Activated CD4-positive, alpha-beta memory T cell treated with anti-CD3 and anti-CD28 coated beads for 36 hours (primary cell): ENCODE measurements around the gene ZSWIM1. TPM values are rescaled to one million over a fixed set of nuclear protein-coding genes. Genes with fewer than 3 reads are reported as not detected.

ENCODE experiments used
- CTCF ChIA-PET: fragments of 350-600 bp; sonication (Branson Sonifier 250); formaldehyde crosslinking; loops from one replicate; lab custom pipeline; 2021; ENCODE audit warnings: antibody characterized with exemption, inconsistent platforms; lab: Charles Lee
- POLR2A ChIA-PET: fragments of 350-600 bp; sonication (Branson Sonifier 250); formaldehyde crosslinking; loops from one replicate; lab custom pipeline; 2021; ENCODE audit warnings: antibody characterized with exemption; lab: Charles Lee
- DNase-seq: peaks from one replicate; pipeline ENCODE4 v3.0.0-alpha.2; 2020
- H3K27ac Mint-ChIP-seq: one replicate; pipeline ENCODE4 v1.8.0; 2021; ENCODE audit warnings: mixed read lengths
- H3K27me3 Mint-ChIP-seq: one replicate; pipeline ENCODE4 v1.8.0; 2021; ENCODE audit warnings: mixed read lengths
- H3K36me3 Mint-ChIP-seq: one replicate; pipeline ENCODE4 v1.8.0; 2021; ENCODE audit warnings: mixed read lengths
- H3K4me1 Mint-ChIP-seq: one replicate; pipeline ENCODE4 v1.8.0; 2021; ENCODE audit warnings: low read depth, mixed read lengths
- H3K4me3 Mint-ChIP-seq: one replicate; pipeline ENCODE4 v1.8.0; 2021; ENCODE audit warnings: mild to moderate bottlenecking, mixed read lengths
- H3K9me3 Mint-ChIP-seq: one replicate; pipeline ENCODE4 v1.8.0; 2021; ENCODE audit warnings: mixed read lengths
- intact Hi-C: fragments of 100-400 bp; cut with micrococcal nuclease; formaldehyde crosslinking; loops from one replicate; pipeline ENCODE4 v1.15.1; 2023
- total RNA-seq, 2 experiments: library from RNA; stranded (reverse); gene quantifications; one replicate each; pipeline ENCODE4 v1.2.3, GENCODE V29; 2021

The ZSWIM1 gene
- total RNA-seq, 2 experiments from 2014 or later: 7.7 to 8.1 TPM

- H3K4me3 Mint-ChIP-seq: peak within 1 kb of the TSS; percentile 85
- DNase-seq: peak; percentile 92
- H3K27ac Mint-ChIP-seq: peak within 1 kb of the TSS; percentile 81
- intact Hi-C loops: loop anchor here (1.0 to 2.0 kb wide), 4 partner anchors 10 to 82 kb away; partner anchors contain the start of genes ACOT8, PCIF1, ZNF335 and ZSWIM1
- H3K9me3 Mint-ChIP-seq: no peaks in the 10 kb centered on the region
- ChIA-PET POLR2A (interaction anchor here (0.9 to 4.5 kb wide), 8 partner anchors 9 to 78 kb away, joined by 3 to 23 read pairs (median 5); partner anchors contain the start of genes ACOT8, PCIF1, UBE2C and ZSWIM1), CTCF (interaction anchor here (1.0 to 1.9 kb wide), 7 partner anchors 9 to 92 kb away, joined by 3 to 13 read pairs (median 4); partner anchors contain the start of genes ZNF335 and ZSWIM1)
- peaks cover 32% of the 10 kb centered on the region for H3K4me1 Mint-ChIP-seq
- no peaks in the 10 kb centered on the region for H3K27me3 Mint-ChIP-seq
- peaks cover 6% of the 10 kb centered on the region for H3K36me3 Mint-ChIP-seq
Measured at GRCh38 chr20:45890985-45891983, 10.3 kb downstream of the ZSWIM1 start, which contains the start of the genes CTSA and NEURL2. Gene CTSA (plus strand): TSS chr20:45891335. CDS start chr20:45891569, 234 bp downstream. Gene NEURL2 (minus strand): TSS chr20:45891208. CDS start chr20:45890991, 217 bp downstream.

DNA sequence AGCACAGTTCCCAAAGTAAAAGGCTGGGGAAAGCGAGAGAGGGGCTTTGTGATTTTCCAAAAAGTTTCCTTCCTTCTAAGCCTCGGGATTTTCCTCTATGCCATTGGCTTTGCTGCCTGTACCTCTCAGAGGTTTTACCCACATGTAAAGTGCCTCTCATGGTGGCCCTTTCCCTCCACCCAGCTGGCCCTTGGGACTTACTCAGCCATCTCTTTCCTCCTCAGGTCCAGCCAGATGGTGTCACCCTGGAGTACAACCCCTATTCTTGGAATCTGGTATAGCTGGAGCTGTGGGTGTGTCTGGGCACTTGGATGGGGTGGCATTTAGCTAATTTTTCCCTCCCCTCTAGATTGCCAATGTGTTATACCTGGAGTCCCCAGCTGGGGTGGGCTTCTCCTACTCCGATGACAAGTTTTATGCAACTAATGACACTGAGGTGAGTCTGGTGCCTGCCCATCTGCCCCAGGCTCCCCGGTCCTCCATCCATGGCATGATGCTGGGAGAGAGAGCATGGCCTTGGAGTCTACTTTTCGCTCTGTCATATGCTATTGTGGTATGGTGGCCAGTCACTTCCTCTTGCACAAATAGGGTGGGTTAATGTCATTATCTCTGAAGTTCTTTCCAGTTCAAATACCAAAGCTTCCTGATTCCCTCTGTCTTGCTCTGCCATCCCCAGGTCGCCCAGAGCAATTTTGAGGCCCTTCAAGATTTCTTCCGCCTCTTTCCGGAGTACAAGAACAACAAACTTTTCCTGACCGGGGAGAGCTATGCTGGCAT lies 11.2 kb downstream of the ZSWIM1 start:
- intact Hi-C loops: loop anchor here (2.0 kb wide), 1 partner anchor 19 kb away; no protein-coding TSS in a partner anchor
- ChIA-PET POLR2A (interaction anchor here (1.8 to 4.5 kb wide), 3 partner anchors 35 to 79 kb away, joined by 4 to 23 read pairs (median 13); partner anchors contain the start of genes ACOT8, PCIF1, UBE2C and ZSWIM3), CTCF (interaction anchor here (1.0 to 1.9 kb wide), 5 partner anchors 10 to 93 kb away, joined by 3 to 6 read pairs (median 4); no protein-coding TSS in a partner anchor)
- Mint-ChIP-seq H3K4me3 (peak overlapping the region; percentile 85), H3K27me3 (no peaks in the 10 kb centered on the region), H3K27ac (peak overlapping the region; percentile 74), H3K9me3 (no peaks in the 10 kb centered on the region), H3K4me1 (peaks cover 31% of the 10 kb centered on the region), H3K36me3 (peaks cover 8% of the 10 kb centered on the region)
- DNase-seq: no peak

DNA sequence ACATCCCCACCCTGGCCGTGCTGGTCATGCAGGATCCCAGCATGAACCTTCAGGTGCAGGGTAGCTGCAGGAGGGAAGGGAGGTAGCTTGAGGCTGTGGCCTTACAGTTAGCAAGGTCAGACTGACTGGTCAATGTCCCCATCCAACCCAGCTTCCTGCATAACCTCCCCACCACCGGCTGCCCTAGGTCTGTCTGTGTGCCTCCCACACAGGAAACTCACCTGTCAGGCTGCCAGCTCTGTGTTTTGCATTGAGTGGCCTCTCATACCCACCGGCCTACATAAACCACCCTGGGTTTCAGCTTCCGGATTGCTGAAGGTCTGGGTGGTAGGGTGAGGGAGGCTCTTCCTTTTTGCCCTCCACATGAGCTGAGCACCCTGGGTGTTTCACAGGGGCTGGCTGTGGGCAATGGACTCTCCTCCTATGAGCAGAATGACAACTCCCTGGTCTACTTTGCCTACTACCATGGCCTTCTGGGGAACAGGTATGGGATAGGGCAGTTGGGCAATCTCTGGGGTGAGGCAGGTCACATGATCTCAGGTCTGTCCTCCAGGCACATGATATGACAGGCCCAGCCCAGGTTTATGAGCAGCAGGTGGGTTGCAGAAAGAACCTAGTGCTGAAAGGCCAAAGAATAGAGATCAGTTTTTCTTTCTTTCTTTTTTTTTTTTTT lies 11.9 kb downstream of the ZSWIM1 start:
- Mint-ChIP-seq H3K27me3 (no peaks in the 10 kb centered on the region), H3K27ac (peak overlapping the region; percentile 74), H3K4me3 (peak overlapping the region; percentile 85), H3K9me3 (no peaks in the 10 kb centered on the region), H3K4me1 (peaks cover 31% of the 10 kb centered on the region), H3K36me3 (peaks cover 13% of the 10 kb centered on the region)
- ChIA-PET CTCF (interaction anchor here (0.8 to 1.9 kb wide), 5 partner anchors 69 to 94 kb away, joined by 3 to 6 read pairs (median 4); no protein-coding TSS in a partner anchor), POLR2A (interaction anchor here (1.8 to 4.5 kb wide), 2 partner anchors 41 to 80 kb away, joined by 4 to 23 read pairs; partner anchors contain the start of genes PCIF1 and UBE2C)
- intact Hi-C loops: loop anchor here (2.0 kb wide), 1 partner anchor 18 kb away; no protein-coding TSS in a partner anchor
- peak; percentile 64 for DNase-seq

DNA sequence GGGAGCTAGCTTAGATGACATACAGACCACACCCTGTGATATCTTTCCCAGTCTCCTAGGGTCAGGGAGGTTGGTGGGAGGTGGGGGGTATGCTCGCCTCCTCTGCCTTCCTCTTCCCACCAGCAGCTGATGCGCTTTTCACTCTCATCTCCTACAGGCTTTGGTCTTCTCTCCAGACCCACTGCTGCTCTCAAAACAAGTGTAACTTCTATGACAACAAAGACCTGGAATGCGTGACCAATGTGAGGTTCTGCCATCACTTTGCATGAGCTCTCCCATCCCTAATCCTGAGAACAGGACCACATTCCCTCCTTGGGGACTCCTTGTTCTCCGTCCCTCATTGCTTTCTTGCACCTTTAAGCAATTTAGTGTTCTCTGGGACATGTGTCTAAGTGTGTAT lies 12.8 kb downstream of the ZSWIM1 start:
- no peaks in the 10 kb centered on the region for H3K9me3 Mint-ChIP-seq
- POLR2A ChIA-PET: interaction anchor here (1.4 kb wide), 1 partner anchor 40 kb away, joined by 4 read pairs; no protein-coding TSS in a partner anchor
- CTCF ChIA-PET: interaction anchor here (0.8 to 1.6 kb wide), 4 partner anchors 69 to 95 kb away, joined by 3 to 5 read pairs (median 3); no protein-coding TSS in a partner anchor
- intact Hi-C loops: loop anchor here (2.0 kb wide), 1 partner anchor 17 kb away; no protein-coding TSS in a partner anchor
- H3K4me1 Mint-ChIP-seq: peaks cover 31% of the 10 kb centered on the region
- DNase-seq: no peak
- H3K36me3 Mint-ChIP-seq: peaks cover 17% of the 10 kb centered on the region
- H3K4me3 Mint-ChIP-seq: no peak overlapping the region
- H3K27me3 Mint-ChIP-seq: no peaks in the 10 kb centered on the region
- no peak overlapping the region for H3K27ac Mint-ChIP-seq

GRCh38 chr20:45894797-45895196 lies 13.8 kb downstream of the ZSWIM1 start:
- H3K4me1 Mint-ChIP-seq: peaks cover 30% of the 10 kb centered on the region
- CTCF ChIA-PET: interaction anchor here (0.6 to 1.1 kb wide), 2 partner anchors 74 to 75 kb away, joined by 3 read pairs; no protein-coding TSS in a partner anchor
- intact Hi-C loops: no loop called here

GRCh38 chr20:45896641-45897161 lies 15.7 kb downstream of the ZSWIM1 start:
- Mint-ChIP-seq H3K27ac (no peak overlapping the region), H3K27me3 (no peaks in the 10 kb centered on the region), H3K4me3 (no peak overlapping the region), H3K4me1 (peaks cover 21% of the 10 kb centered on the region), H3K9me3 (no peaks in the 10 kb centered on the region), H3K36me3 (peaks cover 20% of the 10 kb centered on the region)
- no peak for DNase-seq
- POLR2A ChIA-PET: interaction anchor here (0.6 to 1.5 kb wide), 2 partner anchors 12 to 38 kb away, joined by 3 read pairs; no protein-coding TSS in a partner anchor
- intact Hi-C loops: no loop called here
- CTCF ChIA-PET: no interaction called here

More at GRCh38 chr20:45894797-45895196, 13.8 kb downstream of the ZSWIM1 start:
- peaks cover 20% of the 10 kb centered on the region for H3K36me3 Mint-ChIP-seq
- DNase-seq: no peak
- H3K27ac Mint-ChIP-seq: no peak overlapping the region
- H3K9me3 Mint-ChIP-seq: no peaks in the 10 kb centered on the region
- POLR2A ChIA-PET: interaction anchor here (1.4 kb wide), 1 partner anchor 39 kb away, joined by 4 read pairs; no protein-coding TSS in a partner anchor
- no peak overlapping the region for H3K4me3 Mint-ChIP-seq
- no peaks in the 10 kb centered on the region for H3K27me3 Mint-ChIP-seq

DNA sequence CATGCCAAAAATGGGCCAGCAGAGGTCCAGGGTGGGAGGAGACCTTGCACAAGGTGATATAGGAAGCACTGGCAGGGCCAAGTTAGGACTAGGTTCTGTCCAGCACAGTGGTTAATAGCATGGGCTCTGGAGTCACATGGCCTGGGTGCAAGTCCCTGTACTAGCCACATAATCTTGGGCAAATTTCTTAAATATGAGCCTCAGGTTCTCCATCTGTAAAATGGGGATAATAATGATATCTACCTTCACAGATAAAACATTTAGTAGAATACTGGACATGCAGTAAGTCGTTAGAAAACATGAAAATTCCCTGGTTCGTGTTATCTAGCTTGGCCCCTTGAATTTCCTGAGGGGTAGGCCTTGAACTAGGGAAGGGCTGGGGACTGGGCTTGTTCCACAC lies 16.3 kb downstream of the ZSWIM1 start:
- Mint-ChIP-seq H3K4me3 (no peak overlapping the region), H3K9me3 (no peaks in the 10 kb centered on the region), H3K4me1 (peaks cover 18% of the 10 kb centered on the region), H3K36me3 (peaks cover 20% of the 10 kb centered on the region), H3K27ac (no peak overlapping the region), H3K27me3 (no peaks in the 10 kb centered on the region)
- intact Hi-C loops: no loop called here
- ChIA-PET CTCF (no interaction called here), POLR2A (interaction anchor here (0.5 to 1.5 kb wide), 3 partner anchors 9 to 13 kb away, joined by 3 read pairs; no protein-coding TSS in a partner anchor)
- DNase-seq: no peak

DNA sequence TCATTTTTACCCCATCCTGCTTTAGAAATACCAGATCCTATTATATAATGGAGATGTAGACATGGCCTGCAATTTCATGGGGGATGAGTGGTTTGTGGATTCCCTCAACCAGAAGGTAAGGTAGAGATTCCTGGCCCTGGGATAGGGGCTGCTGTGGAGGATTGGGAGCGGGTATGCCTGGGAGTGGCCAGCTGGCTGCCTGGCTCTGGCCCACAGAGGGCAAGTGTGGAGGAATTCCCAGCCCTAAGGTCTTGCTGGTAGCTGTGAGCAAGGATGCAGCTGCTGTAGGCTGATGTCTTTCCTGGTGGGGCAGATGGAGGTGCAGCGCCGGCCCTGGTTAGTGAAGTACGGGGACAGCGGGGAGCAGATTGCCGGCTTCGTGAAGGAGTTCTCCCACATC lies 16.7 kb downstream of the ZSWIM1 start:
- H3K27ac Mint-ChIP-seq: no peak overlapping the region
- H3K4me1 Mint-ChIP-seq: peaks cover 14% of the 10 kb centered on the region
- intact Hi-C loops: no loop called here
- H3K36me3 Mint-ChIP-seq: peaks cover 20% of the 10 kb centered on the region
- CTCF ChIA-PET: no interaction called here
- POLR2A ChIA-PET: interaction anchor here (0.5 to 1.5 kb wide), 3 partner anchors 9 to 13 kb away, joined by 3 read pairs; no protein-coding TSS in a partner anchor
- no peak overlapping the region for H3K4me3 Mint-ChIP-seq
- no peaks in the 10 kb centered on the region for H3K27me3 Mint-ChIP-seq
- H3K9me3 Mint-ChIP-seq: no peaks in the 10 kb centered on the region
- no peak for DNase-seq

DNA sequence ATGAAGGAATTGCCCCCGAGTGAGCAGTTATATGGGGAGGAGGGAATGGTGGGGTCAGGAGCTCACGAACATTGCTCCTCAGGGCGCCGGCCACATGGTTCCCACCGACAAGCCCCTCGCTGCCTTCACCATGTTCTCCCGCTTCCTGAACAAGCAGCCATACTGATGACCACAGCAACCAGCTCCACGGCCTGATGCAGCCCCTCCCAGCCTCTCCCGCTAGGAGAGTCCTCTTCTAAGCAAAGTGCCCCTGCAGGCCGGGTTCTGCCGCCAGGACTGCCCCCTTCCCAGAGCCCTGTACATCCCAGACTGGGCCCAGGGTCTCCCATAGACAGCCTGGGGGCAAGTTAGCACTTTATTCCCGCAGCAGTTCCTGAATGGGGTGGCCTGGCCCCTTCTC lies 17.3 kb downstream of the ZSWIM1 start:
- Mint-ChIP-seq H3K27ac (no peak overlapping the region), H3K4me3 (no peak overlapping the region), H3K4me1 (peaks cover 8% of the 10 kb centered on the region), H3K36me3 (peaks cover 20% of the 10 kb centered on the region), H3K27me3 (no peaks in the 10 kb centered on the region), H3K9me3 (no peaks in the 10 kb centered on the region)
- DNase-seq: no peak
- ChIA-PET CTCF (no interaction called here), POLR2A (no interaction called here)
- intact Hi-C loops: no loop called here

- intact Hi-C loops: no loop called here
- Mint-ChIP-seq H3K27me3 (no peaks in the 10 kb centered on the region), H3K4me1 (no peaks in the 10 kb centered on the region), H3K27ac (no peak overlapping the region), H3K4me3 (no peak overlapping the region), H3K9me3 (no peaks in the 10 kb centered on the region), H3K36me3 (peaks cover 15% of the 10 kb centered on the region)
- ChIA-PET POLR2A (interaction anchor here (0.6 kb wide), 1 partner anchor 18 kb away, joined by 6 read pairs; no protein-coding TSS in a partner anchor), CTCF (no interaction called here)
- no peak for DNase-seq
Measured at GRCh38 chr20:45899046-45899835, 18.2 kb downstream of the ZSWIM1 start.
